BLaER1 treated with 17β-estradiol and CSF1 and Interleukin-3, amounts not matched to agents 10 nM and 100 nM (cell line): ENCODE measurements around the gene ARHGAP24.

Experiments used
- H3K27ac ChIP-seq, 11 experiments: shearing (Covaris generic); formaldehyde crosslinking; 2 replicates each; pipeline ENCODE4 v1.8.1; 2022
- H3K27me3 ChIP-seq, 11 experiments: shearing (Covaris generic); formaldehyde crosslinking; 2 replicates each; pipeline ENCODE4 v1.8.1; 2022
- H3K36me3 ChIP-seq, 11 experiments: shearing (Covaris generic); formaldehyde crosslinking; 2 replicates each; pipeline ENCODE4 v1.8.1; 2022
- H3K4me1 ChIP-seq, 10 experiments: shearing (Covaris generic); formaldehyde crosslinking; 2 replicates each; pipeline ENCODE4 v1.8.1; 2022
- H3K4me2 ChIP-seq, 11 experiments: shearing (Covaris generic); formaldehyde crosslinking; 2 replicates each; pipeline ENCODE4 v1.8.1; 2022
- H3K4me3 ChIP-seq, 10 experiments: shearing (Covaris generic); formaldehyde crosslinking; 2 replicates each; pipeline ENCODE4 v1.8.1; 2022
- H3K9ac ChIP-seq, 11 experiments: shearing (Covaris generic); formaldehyde crosslinking; 2 replicates each; pipeline ENCODE4 v1.8.1; 2022
- H3K9me3 ChIP-seq, 11 experiments: shearing (Covaris generic); formaldehyde crosslinking; replicated peaks in 1 of 11; 2 replicates each; pipeline ENCODE4 v1.8.1; 2022
- H4K20me1 ChIP-seq, 11 experiments: shearing (Covaris generic); formaldehyde crosslinking; 2 replicates each; pipeline ENCODE4 v1.8.1; 2022
- Cebpa-rat ChIP-seq, 11 experiments: shearing (Covaris generic); IDR thresholded peaks; 2 replicates each; pipeline ENCODE4 v1.8.1; 2022

Gene ARHGAP24

GRCh38 chr4:86036736-86037135 lies 561.8 kb downstream of the ARHGAP24 start:
- Histone ChIP-seq H3K9me3 (peaks cover 0 to 6% (median 0%) of the 10 kb centered on the region in 11 experiments; a peak in 3 of 22 replicates), H3K27ac (peak overlapping the region in 3 of 11 experiments; percentile 15 to 64 (median 30); a peak in 1 of 22 replicates), H3K27me3 (no peaks in the 10 kb centered on the region), H4K20me1 (no peaks in the 10 kb centered on the region), H3K4me1 (peaks cover 35 to 43% (median 39%) of the 10 kb centered on the region in 10 experiments), H3K36me3 (no peaks in the 10 kb centered on the region), H3K9ac (no peak overlapping the region), H3K4me2 (peak overlapping the region; percentile 22 to 70 (median 49); a peak in 20 of 22 replicates), H3K4me3 (no peak overlapping the region; a peak in 1 of 20 replicates)
- no peak for TF ChIP-seq Cebpa-rat (IDR thresholded peaks at IDR 0.05)

GRCh38 chr4:86038037-86038436 lies 563.1 kb downstream of the ARHGAP24 start:
- Histone ChIP-seq H3K4me2 (no peak overlapping the region), H3K27ac (no peak overlapping the region), H4K20me1 (no peaks in the 10 kb centered on the region), H3K4me3 (no peak overlapping the region), H3K9ac (no peak overlapping the region), H3K4me1 (peaks cover 22 to 30% (median 26%) of the 10 kb centered on the region in 10 experiments), H3K27me3 (no peaks in the 10 kb centered on the region), H3K36me3 (no peaks in the 10 kb centered on the region), H3K9me3 (peaks cover 0 to 6% (median 0%) of the 10 kb centered on the region in 11 experiments; a peak in 3 of 22 replicates)
- TF ChIP-seq Cebpa-rat (IDR thresholded peaks at IDR 0.05), result no peak

GRCh38 chr4:86043755-86044592 lies 569.0 kb downstream of the ARHGAP24 start:
- H3K36me3 ChIP-seq, result no peaks in the 10 kb centered on the region
- H4K20me1 ChIP-seq, result no peaks in the 10 kb centered on the region
- no peak overlapping the region for H3K27ac ChIP-seq
- peaks cover 0 to 6% (median 0%) of the 10 kb centered on the region in 11 experiments; a peak in 3 of 22 replicates for H3K9me3 ChIP-seq
- no peak for TF ChIP-seq Cebpa-rat (IDR thresholded peaks at IDR 0.05)
- H3K4me3 ChIP-seq, result no peak overlapping the region
- peak overlapping the region in 2 of 11 experiments; percentile 35 to 36; a peak in 2 of 22 replicates for H3K4me2 ChIP-seq
- H3K4me1 ChIP-seq, result no peaks in the 10 kb centered on the region
- no peaks in the 10 kb centered on the region for H3K27me3 ChIP-seq
- H3K9ac ChIP-seq, result no peak overlapping the region

- no peaks in the 10 kb centered on the region for H3K4me1 ChIP-seq
- H4K20me1 ChIP-seq, result no peaks in the 10 kb centered on the region
- no peaks in the 10 kb centered on the region for H3K27me3 ChIP-seq
- no peak overlapping the region for H3K4me3 ChIP-seq
- H3K9ac ChIP-seq, result no peak overlapping the region
- no peak overlapping the region for H3K27ac ChIP-seq
- no peaks in the 10 kb centered on the region for H3K36me3 ChIP-seq
- TF ChIP-seq Cebpa-rat (IDR thresholded peaks at IDR 0.05), result no peak
- no peak overlapping the region for H3K4me2 ChIP-seq
- peaks cover 0 to 6% (median 0%) of the 10 kb centered on the region in 11 experiments; a peak in 3 of 22 replicates for H3K9me3 ChIP-seq
These were observed 569.6 kb downstream of the ARHGAP24 start for GRCh38 chr4:86044593-86044985.

GRCh38 chr4:86048426-86048825 lies 573.5 kb downstream of the ARHGAP24 start:
- Histone ChIP-seq H3K9ac (no peak overlapping the region), H3K4me1 (no peaks in the 10 kb centered on the region), H3K27me3 (no peaks in the 10 kb centered on the region), H3K36me3 (no peaks in the 10 kb centered on the region), H3K27ac (no peak overlapping the region), H3K4me2 (no peak overlapping the region), H4K20me1 (no peaks in the 10 kb centered on the region), H3K9me3 (no peaks in the 10 kb centered on the region), H3K4me3 (no peak overlapping the region)
- TF ChIP-seq Cebpa-rat (IDR thresholded peaks at IDR 0.05), result no peak

- Histone ChIP-seq H3K9ac (no peak overlapping the region), H3K4me2 (no peak overlapping the region), H4K20me1 (no peaks in the 10 kb centered on the region), H3K27me3 (no peaks in the 10 kb centered on the region), H3K36me3 (no peaks in the 10 kb centered on the region), H3K4me1 (peaks cover 0 to 3% (median 0%) of the 10 kb centered on the region in 10 experiments; a peak in 5 of 20 replicates), H3K9me3 (no peaks in the 10 kb centered on the region), H3K27ac (no peak overlapping the region), H3K4me3 (no peak overlapping the region)
- no peak for TF ChIP-seq Cebpa-rat (IDR thresholded peaks at IDR 0.05)
These were observed 575.5 kb downstream of the ARHGAP24 start for GRCh38 chr4:86050496-86050895.
